HG03565 (cell line): ENCODE measurements around the gene PPARGC1A.

Experiments used
- ATAC-seq: cut with Tn5 transposase; IDR thresholded peaks from one replicate; pipeline ENCODE4 v1.9.1; 2021; ENCODE audit warnings: mild to moderate bottlenecking, moderate library complexity; ENCODE audit not compliant: unreplicated experiment

PPARGC1A gene

DNA sequence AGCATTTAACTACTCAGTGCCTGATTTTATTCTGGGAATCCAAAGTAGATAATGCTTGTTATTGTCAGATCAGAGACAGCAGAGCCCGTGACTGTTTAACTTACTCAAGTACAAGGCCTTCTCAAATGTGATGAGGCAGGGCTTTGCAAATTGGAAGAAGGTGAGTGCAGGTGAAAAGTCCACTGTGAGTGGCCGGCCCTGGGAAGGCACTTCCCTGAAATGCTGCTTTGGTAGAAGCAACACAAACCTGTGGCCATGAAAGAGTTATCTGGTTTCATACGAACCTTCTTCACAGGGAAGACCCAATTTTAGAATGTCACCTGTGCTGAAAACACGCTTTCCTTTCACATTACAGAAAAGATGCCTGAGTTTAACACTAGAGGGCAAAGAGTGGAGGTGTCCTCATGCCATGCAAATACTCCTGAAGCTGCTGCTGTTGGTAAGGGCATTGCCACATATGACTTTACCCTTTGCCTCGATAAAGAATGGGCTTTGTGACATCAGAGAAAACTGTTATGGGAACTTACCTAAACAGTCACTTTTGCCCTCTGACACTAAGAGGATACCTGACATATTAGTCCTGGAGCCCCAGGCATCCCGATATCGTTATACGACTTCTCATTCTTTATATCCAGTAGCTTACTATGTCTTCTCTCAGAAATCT lies 8.0 kb downstream of the PPARGC1A start:
- no peak for ATAC-seq

DNA sequence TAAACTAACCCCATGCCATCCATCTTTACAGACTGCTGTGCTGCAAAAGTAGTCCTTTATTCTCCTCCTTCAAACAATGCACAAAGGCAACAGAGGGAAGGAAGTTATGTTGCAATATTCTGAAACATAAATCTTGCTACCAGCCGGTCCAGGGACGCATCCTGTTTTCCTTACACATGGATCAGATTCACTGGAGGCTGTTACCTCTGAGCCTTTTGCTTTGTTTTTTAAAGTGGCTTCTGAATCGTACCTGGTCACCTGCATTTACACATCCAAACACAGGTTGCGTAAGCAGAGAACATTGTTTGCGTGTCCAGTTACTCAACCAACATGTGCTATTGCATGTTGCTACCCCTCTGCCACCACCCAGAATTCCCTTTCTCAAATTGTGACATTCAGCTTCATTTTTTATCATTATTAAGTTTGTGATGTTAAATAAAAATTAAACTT lies 8.8 kb downstream of the PPARGC1A start:
- ATAC-seq, result no peak

DNA sequence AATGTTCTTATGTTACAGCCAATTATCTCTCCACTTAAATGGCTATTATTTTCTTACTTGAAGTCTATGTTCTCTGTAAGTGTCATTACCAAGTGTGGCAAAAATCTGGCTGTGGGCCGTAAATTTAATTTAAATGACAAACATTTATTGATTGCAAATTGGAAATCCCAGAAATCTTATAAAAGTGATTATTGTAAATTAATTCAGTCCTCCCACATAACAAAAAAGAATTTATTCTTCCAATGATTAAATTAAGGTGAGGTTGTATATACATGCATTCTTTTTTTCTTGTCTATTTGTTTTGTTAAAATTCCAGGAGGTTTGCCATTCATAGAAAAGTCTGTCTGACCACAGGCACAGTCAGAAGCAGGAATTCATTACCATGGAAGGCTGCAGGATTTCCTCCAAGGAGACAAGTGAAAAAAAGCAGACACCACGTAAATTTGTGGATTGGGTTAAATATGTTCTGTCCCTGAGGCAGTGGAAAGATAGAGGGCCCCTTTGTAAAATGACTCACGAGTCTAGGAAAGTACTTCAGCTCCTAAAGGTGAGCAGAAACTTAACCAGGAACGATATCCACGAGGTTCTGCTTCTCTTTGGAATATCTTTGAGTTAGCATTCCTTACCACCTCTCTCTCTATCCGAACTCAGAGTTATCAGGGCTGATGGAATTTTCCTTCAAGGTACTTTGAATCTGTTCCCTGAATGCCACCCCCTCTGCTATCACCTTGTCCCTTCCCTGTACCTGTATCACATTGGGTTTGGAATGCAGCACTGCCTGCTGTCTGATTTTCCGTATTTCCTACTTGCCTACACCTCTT lies 10.7 kb downstream of the PPARGC1A start:
- no peak for ATAC-seq

DNA sequence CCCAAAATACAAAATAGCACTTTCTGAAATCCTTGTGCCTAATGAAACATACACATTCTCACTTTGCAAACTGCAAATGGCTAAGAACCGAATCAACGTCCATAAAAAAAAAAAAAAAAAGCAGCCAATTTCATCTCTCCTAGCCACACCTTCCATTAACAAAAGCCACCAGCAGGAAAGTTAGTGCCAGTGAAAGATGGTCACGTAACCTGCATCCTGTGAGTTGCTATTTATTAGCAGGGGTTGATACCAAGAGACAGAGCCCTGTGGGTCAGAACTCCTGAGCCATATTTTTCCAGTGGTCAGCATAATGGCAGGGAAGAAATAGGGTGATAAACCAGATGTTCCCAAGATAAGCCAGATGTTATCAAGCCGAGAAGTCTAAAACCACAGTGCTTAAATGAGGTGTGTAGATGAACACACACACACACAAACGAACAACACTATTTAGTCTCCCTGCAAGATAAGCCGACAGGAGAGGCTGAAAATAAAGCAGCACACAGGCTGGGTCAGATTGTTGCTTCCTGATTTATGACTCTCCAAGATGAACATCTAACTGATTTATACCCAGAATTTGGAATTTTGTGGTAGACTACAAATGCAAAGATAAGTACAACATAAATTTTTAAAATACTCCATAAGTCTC lies 11.5 kb downstream of the PPARGC1A start:
- ATAC-seq, result no peak

DNA sequence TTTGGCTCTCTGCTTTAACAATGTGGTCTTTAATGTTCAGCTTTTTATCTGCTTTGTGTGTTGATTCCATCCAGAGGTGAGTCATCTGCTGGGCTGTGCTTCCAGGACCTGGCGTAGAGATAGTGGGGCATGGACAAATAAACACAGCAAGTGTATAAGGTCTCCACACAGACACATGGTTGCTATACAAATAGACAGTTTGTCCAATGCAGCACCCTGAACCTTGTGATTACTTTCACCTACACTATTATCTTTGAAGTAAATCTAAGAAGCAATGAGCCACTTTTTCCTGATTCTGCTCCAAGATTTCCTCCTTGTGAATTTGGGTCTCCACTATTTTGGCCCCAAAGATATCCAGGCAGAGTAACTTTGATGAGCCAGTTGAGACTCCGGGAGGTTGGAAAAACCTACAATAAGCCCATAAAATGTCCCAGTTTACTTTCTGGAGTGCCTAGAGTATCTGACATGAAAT lies 12.1 kb downstream of the PPARGC1A start:
- ATAC-seq, result no peak

DNA sequence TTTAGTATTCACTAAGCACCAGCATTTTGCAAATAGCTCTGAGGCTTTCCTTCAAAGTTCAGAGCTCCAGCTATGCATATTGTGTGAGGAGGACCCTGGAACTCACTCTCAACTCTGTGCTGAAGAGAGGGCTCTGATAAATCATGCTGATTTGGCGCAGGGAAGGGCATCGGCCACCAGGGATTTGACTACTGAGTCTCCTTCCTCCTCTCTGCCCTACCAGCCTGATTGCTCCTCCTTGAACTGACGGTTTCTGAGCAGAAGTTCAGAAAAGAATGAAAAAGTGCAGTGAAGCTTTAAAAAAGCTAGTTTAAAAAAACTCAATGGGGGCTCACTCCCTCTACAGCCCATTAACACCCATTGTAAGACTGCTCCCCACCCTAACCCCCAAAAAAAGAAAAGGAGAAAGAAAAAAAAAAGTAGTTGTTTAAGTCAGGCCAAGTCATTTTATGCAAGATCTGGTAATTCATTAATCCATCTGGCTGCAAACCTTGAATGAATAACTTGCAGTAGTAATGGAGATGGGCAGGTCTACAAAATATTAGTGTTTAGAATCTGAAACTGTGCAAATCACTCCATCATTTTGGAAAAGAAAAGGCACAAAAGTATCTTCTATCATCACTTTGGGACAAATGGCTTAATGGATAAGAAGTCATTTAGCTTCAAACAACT lies 13.3 kb downstream of the PPARGC1A start:
- no peak for ATAC-seq

DNA sequence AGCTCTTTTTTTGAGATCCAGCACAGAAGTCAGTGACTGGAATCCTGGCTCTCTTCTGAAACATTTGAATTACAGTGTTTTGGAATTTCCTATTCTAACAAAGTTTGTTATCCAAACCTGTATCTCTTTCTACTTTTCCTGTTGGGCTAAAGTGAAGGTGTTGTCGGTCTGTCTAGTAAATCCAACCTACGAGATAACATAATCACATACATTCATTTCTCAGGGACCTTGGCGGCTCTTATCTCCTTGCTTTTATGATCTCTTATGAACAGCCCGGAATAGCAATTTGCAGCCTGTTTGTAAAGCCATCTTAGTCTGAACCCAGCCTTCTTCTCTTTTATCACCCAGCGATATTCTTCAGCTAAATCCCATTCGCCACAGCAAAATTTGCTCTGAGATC lies 14.5 kb downstream of the PPARGC1A start:
- no peak for ATAC-seq

DNA sequence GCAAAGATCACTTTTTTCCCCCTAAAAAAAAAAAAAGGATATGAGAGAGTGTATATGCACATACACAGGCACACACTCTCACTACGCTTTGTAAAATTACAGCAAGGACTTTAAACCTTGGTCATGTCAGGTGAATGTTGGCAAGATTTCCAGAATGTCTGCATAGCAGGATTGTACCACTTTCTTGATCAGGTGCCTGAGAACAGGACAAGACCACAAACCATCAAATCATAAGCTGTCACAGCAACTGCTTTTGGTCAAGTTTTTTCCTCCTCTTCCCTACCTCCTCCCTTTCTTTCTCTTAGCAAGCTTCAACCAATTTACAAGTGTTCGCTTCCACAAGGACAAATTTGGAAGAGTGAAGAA lies 15.3 kb downstream of the PPARGC1A start:
- no peak for ATAC-seq

DNA sequence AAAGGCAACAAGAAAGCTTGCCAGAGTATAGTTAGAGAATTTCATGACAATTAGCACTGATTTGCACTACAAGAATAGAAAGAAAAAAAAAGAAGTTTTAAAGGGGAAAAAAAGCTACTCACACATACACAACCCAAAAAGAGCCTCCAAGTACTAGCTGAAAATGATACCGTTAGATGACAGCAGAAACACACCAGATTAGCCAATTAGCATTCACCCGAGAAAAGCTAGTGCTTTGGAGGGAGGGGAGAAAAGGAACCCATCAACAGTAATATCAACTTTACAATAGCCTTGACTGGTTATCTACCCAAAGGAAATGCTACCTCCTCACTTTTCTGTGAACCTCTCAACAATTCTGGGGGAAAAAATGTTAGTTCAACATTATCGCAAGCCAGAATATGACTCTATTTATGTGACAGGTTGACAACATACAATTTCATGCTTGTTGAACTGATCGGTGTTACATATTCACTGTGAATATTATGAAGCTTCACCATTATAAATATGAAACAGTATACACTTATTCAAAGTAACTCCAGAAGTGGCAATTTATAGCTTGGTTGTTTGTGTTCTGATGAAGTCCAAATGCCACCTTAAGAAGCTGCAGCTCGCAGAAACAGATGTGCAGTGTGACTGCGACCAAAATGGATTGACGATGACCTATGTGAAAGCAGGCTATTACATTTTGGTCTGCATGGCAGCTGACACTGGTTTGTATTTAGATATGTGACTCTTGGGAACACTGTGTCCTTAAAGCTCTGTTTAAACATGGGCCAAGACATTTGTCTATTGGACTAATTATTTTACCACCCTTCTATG lies 15.9 kb downstream of the PPARGC1A start:
- ATAC-seq, result no peak

DNA sequence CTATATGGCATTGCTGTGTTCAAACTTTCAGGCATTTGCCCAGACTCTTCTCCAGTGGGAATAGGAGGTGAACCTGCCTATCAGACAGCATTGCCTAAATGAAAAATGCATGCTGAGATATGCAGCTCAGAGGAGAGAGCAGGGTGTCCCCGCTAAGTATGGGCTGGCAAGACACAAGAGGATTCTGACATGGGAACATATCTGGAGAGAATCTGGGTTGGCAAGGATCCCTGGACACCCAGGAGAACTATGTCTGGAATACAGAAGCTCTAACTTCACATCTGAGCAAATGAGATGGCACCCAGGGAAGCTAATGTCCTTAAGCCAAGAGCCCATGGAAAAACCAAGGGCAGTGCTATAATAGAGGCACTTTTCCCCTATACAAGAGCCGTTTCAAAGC lies 18.4 kb downstream of the PPARGC1A start:
- no peak for ATAC-seq

DNA sequence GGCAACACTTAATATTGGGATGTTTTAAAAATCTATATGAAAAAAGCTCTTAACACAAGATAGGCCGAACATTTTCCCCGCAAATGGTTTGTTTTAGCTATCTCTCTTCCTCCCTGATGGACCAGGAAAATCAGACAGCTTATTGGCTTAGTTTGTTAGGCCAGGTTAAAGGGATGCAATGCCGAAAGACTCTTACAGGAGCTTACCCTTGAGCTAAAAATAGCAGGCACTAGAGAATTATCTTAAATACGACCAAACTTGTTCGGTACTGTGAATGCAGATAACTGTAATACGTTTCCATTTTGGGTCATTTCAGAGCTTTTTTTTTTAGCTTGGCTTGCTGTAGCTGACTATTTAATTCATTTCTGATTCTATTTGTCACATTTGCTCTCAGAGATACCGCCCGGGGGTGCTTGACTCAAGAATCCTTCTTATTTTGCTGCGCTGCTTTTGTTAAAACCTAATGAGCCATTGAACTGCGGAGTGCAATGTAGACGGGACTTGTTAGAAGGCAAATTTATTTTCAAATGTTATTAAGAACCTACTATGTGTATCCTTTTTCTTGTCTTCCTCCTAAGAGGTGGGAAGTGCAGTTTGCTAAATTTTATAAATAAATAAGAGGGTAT lies 23.3 kb downstream of the PPARGC1A start:
- no peak for ATAC-seq

DNA sequence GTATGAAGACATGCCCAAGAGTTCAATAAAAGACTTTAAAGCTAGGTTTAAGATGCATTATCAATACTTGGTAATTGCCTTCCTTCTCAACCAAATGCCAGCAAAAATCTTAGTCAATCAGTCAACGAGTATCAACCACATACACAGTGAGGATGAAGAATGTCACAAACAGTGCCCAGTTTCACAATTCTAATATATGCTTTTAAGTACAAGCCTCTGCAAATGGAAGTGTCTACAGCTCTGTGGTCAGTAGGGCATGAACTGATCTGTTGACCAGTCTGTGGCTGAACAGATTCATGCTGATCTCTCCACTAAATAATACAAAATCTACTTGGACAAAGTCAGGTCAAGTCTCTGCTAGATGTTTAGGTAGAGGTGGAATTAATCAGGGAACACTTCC lies 27.9 kb downstream of the PPARGC1A start:
- no peak for ATAC-seq

DNA sequence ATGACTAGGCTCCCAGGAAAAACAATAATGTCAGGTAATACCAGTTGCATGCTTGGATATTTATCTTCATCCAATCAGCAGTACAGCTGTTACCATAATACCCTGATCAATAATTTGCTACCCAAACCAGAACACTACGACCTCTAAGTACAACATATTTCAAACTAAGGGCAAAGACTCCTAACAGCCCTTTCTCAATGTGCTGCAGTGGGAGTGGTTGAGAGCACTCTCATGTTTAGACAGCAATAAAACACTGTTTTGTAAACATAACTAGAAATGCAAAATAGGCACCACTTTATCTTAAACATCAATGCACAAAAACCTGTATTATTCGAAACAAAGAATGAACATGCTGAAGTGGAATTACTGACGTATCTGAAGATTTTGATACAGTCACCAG lies 28.9 kb downstream of the PPARGC1A start:
- no peak for ATAC-seq

DNA sequence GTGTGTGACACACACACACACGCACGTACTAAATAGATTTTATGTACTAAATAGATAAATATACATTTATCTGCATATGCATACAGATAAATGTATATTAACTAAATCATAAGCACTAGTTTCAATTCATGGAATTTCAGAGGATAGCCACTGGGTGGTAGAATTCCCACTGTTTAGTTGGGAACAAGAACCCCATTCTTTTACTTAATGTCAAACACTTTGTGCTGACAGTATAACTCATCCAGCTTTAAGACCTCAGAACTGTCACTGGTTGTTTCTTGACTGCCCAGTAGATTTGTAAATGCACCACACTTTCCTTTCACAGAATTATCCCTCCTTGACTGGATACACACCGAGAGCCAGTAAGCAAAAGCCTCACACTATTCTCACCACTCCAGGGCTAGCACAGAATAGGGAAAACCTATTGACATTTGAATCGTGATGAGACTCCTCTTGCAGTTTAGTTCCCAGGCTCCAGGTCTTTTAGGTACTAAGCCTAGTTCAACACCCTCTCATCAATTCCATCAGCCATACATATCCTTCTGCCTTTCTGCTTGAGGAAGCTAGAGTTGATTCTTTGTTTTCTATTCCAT lies 32.4 kb downstream of the PPARGC1A start:
- no peak for ATAC-seq

DNA sequence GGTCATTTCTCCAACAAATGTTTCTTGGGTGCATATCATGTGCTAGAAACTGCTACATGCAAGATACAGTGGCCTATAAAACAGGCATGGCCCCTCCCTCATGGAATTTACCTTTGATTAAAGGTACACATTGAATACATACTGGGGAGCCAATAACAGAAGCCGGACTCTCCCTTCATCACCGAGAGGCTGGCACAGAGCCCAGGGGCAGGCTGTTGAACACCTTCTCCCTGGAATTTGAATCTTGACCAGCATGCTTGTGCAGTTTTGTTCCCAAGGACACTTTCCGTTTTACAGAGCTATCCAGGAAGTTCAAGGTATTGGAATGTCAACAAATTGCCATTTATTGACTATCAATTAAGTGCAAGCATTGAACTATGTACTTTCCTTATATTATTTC lies 33.2 kb downstream of the PPARGC1A start:
- ATAC-seq, result no peak

DNA sequence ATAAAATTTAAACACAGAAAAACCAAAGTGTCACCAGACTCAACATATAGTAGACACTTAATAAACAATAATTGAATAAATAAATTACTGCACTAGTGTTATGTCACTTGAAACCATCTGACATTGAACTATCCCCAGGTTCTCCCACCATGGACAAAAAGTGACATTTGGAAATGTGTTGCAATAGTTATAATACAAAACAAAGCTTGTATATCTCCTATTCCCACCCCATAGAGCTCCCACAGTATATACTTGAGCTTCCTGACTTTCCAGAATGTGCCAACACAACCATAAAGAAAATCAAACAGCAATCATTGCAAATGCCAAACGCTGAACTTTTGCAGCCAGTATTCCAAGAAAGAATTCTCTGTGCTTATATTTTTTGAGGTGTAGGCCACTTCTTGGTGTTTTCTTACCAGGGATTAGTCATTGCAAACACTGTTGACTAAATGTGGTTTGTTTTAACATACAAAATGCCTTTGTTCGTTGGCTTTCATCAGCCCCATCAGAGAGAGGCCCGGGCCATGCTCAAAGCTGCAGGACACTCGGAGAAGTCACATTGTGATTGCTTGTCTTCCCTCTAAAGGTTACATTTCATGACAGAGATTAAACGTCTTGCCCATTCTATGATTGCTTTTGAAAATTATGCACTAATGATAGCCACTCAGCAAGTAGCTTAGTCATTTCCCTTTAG lies 33.8 kb downstream of the PPARGC1A start:
- ATAC-seq, result no peak

DNA sequence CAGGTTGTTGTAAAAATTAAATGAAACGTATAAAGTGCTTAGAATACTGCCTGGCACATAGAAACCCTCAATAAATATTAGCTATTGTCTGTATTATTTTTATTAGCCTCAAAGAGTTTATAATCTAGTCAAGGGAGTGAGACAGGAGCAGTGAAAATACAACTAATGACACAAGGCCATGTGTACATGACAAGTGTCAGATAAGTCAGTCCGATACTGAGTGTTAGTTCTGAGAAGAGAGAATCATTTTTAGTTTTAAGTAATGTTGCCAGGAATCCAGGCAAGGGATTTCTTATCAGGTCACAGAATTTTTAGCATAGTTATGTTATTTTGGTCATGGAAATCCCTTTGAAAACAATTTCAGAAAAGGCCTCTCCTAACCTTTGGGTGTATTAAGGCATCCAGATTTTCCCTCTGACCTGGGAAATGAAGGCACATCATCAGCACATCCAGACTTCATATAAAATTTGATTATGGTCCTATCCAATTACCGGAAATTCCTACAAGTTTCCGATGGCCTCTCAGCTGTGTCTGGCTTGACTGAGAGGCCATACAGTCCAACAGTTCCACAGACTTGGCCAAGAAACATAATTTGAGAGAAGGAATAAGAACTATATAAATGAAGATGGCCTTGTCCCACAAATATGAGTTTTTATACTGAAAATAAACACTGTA lies 35.7 kb downstream of the PPARGC1A start:
- ATAC-seq, result no peak

DNA sequence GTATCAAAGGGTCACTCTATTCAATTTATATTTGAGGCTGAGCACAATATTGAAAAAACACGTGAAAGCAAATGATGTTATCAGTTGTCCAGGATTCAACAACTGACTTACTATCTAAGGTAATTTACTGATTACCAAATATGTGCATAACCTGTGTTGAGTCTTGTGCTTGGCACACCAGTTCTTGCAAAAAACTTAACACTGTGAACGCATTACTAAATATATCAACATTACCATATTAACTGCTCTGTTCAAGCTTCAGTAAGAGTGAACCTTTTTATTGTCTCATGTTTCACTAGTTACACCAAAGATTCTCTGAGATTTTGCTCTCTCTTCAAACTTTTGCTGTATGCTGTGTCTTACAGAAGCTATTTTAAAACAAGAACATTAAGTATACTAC lies 38.4 kb downstream of the PPARGC1A start:
- no peak for ATAC-seq

DNA sequence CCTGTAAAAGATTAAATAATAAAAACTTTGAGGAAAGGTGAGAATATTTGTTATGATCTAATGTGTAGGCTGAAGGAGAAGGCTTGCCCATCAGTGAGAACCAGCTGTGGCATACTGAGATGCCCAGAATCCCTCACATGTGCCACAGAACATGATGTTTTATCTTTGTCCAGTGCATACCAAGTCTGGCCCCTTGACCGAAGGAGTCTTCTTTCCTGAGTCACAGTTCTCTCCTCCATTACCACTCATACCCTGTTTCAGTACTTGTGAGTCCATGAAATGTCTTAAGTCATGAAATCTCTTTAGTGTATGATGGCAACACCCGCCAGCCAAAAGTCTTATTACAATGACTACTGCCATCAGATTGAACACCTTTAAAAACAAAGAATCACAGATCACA lies 42.7 kb downstream of the PPARGC1A start:
- ATAC-seq, result no peak
